Measurements from ENCODE around the gene LSM3. TPM values are rescaled to one million over a fixed set of nuclear protein-coding genes. Genes with fewer than 3 reads are reported as not detected.

Gene LSM3
- total RNA-seq, 1 donor from 2014 or later, result 7.6 TPM

- DNase-seq, result no peak
Measured at GRCh38 chr3:14158370-14158769, 20.2 kb upstream of the LSM3 start.

GRCh38 chr3:14159426-14159825, 19.2 kb upstream of the LSM3 start:
- DNase-seq, result no peak

- no peak for DNase-seq
Measured at GRCh38 chr3:14161282-14161681, 17.3 kb upstream of the LSM3 start.

- no peak for DNase-seq
Measured at GRCh38 chr3:14162178-14162577, 16.4 kb upstream of the LSM3 start.

GRCh38 chr3:14166877-14167603, 11.6 kb upstream of the LSM3 start:
- no peak for DNase-seq

DNA sequence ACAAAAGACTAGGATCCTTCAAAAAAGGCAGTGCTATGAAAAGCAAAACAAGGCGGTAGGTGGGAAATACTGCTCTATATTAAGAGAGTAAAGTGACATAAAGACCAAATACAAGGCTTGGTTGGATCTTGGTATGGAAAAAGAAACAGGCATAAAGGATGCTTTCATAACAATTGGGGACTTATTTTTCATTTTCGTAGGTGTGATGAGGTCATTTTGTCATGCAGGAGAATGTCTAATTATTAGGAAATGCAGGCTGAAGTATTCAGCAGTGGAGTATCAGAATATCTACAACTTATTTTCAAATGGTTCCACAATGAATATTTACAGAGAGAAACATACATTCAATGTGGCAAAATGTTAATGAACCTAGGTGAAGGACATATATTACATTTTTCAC, 9.2 kb upstream of the LSM3 start:
- no peak for DNase-seq

DNA sequence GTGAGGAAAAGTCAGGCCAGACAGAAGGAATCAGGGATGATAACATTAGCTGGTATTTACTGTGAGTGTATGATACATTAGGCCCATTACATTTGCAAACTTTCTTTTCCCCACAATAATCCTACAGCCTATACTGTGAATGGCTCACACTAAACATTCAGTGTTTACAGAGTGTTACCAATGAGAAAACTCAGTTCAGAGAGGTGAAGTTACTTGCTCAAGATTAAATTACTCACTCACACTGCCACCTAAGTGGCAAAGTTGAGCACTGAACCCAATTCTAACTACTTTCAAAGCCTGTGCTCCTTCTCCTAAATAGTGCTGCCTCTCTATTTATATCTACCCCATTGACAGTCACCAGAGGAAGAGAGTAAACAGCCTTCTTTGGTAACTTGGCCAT, 8.7 kb upstream of the LSM3 start:
- DNase-seq, result no peak

DNA sequence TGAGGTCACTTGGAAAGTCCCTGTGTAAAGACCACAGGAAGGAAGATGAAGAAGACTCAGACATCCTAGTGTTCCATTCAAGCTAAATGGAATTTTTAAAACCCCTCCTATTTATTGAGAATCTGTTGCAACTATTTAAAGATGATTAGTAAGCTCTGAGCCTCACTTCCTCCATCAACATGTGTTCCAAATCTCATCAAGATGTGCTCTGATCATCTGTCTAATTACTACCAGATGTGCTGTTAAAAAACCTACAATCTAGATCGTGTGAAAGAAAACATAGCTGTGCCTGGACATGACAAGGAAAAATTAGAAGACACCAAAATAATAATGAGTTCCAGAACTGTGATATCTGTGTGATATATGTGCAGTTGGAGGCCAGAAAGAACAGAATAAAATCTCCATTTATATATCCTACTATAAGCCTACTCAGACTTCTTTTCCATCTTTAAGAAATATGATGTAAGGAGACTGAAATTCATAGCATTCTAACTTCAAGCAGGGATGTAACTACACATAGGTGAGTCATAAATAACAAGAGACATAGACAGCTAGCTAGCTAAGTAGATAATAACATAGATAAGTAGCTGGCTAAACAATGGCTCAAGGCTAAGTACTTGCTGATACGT, 8.0 kb upstream of the LSM3 start:
- peak; percentile 87 for DNase-seq

DNA sequence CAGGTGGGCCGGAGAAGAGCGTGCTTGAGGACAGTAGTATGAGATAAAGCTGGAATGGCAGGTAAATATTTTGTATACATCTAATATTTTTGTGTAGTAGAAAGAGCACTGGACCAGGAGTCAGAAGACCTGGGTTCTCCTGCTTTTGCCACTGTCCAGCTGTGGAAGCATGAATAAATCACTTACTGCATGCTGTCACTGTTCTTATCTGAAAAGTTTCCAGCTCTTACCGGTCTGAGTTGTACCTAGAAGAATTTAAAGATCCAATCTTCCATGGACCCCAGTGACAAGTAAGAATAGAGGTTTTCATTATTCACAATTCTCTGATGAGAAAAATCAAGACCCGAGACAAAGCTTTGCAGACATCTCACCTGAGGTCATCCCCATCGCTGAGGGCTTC, 6.1 kb upstream of the LSM3 start:
- DNase-seq, result no peak

DNA sequence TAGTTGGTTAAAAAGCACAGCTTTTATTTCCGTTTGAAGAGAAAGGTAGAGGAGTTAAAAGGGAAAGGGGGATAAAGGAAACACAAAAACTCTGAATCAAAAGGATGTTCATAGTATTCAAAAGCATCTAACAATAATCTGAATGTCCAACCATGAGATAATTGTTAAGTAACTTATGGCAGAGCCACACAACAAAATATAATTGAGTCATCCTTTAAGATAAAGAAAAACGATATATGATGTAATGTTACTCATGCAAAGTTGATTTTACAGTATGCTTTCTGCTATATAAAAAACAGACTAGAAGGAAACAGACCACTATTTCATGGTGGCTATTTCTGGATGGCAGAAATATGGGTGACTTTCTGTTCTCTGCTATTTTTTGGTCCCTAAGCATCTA, 4.1 kb upstream of the LSM3 start:
- DNase-seq, result no peak

- DNase-seq, result peak; percentile 34
Measured at GRCh38 chr3:14175383-14176037, 3.1 kb upstream of the LSM3 start.

GRCh38 chr3:14177580-14178246, 904 bp upstream of the LSM3 start:
- peak; percentile 38 for DNase-seq

DNA sequence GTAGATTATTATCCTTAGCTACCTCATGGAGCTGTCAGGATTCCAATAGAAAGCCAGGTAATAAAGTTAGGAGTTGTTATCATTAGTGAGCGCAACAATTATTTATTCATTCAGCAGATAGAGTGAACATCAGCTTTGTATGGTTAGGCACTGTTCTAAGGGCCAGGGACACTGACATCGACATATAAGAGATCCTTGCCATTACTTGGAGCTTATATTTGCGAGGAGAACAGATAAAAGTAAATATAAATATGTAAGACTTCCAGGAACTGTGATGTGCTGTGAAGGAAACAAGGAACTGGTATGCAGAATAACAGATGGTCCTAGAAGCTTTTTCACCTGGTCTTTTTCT, 473 bp downstream of the LSM3 start:
- no peak for DNase-seq

DNA sequence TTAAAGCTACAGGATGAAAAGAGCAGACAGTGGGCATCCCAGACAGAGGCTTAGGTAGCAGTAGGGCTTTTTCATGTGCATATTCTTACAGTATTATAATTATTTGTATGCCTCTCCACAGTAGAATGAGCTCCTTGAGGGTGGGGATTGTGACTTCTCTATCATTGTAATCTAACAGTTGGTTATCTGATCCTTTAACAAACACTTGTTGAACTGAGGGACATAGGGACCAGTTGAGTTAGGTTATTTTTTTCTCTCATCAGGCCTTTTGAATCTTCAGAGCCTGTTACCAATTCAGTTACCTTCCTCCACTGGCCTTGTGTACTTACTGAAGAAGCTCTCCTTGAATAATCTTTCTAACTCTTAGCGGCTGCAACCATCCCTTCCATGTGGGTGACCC, 1.2 kb downstream of the LSM3 start:
- no peak for DNase-seq

DNA sequence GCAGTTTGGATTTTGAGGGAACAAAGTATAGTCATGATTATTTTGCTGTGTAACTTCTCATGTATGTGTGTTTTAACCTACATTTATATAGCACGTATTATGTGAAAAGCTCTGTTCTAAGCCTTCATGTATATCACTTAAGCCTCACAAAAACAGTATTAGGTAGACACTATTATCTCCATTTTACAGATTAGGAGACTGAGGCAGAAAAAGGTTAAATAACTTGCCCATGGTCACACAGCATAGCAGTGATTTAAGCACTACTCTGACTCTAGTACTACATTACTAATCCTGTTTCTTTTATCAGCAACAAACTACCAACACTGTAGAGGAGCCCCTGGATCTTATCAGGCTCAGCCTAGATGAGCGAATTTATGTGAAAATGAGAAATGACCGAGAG, 2.6 kb downstream of the LSM3 start:
- no peak for DNase-seq

GRCh38 chr3:14183015-14183577, 4.5 kb downstream of the LSM3 start:
- DNase-seq, result no peak

DNA sequence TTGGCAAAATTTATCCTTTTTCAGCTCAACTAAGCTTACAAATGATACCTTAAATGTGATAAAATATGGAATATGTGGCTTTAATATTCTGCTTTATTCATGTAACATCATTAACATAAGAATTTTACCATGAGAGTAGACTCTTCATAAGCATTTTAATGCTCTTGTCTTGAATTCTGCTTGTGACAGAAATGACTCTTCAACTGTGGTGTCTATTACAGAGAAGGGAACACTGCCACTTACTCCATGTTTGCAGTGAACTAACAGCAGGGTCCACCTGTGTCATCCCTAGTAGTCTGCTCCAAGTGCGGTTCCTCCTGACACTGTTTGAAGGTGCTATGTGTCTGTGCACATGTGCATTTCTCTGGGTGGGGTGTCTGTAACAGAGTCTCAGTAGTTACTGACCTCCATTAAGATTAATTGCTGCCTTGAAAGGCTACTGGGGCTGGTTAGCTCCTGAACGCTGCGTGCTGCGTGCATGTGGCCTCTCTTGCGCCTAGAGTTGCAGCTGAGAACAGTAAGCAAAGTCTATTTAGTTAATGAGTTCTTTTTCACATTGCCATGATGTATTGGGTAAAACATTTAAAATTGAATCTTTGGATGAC, 8.3 kb downstream of the LSM3 start:
- DNase-seq, result no peak

DNA sequence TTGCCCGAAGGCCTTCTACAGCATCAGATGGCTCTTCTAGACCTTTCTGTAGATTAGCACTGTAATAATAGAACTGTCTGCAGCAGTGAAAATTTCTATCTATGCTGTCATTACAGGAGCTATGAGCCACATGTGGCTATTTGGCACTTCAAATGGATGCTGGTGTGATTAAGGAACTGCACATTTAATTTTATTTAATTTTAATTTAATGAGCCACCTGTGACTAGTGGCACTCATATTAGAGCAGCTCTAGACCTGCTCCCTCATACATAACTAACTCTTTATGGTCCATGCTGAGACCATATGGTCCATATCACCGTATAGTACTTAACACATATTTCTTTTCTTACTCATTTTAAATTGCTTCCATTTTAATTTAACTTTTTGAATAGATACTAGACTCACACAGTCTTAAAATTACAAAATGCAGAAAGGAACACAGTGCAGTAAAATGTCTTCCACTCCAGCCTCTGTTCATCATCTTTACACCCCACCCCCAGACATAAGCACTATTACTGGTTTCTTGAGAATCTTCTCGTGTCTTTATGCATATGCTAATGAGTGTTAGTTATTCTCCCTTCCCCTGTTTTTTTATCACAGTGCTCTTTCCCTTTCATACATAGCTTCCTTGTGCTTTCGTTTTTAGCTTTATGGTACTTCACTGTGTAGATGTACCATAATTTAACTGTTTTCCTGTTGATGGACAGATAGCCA, 9.6 kb downstream of the LSM3 start:
- no peak for DNase-seq

GRCh38 chr3:14194865-14195264, 16.2 kb downstream of the LSM3 start:
- DNase-seq, result no peak

GRCh38 chr3:14199641-14200040, 21.0 kb downstream of the LSM3 start:
- DNase-seq, result no peak

- DNase-seq, result no peak
Measured at GRCh38 chr3:14200276-14200675, 21.7 kb downstream of the LSM3 start.

- DNase-seq, result no peak
Measured at GRCh38 chr3:14200841-14201240, 22.2 kb downstream of the LSM3 start.
